GM23338 (cell line): ENCODE measurements around the gene TBX6.

ENCODE experiments used
- CREB1 ChIP-seq: fragments of 250-450 bp; sonication (Bioruptor Pico); IDR thresholded peaks from 2 replicates; pipeline ENCODE4 v1.5.0; 2020; ENCODE audit warnings: low read depth, mild to moderate bottlenecking, moderate library complexity
- EZH2 ChIP-seq: fragments of 200-600 bp; sonication (generic); IDR thresholded peaks from one replicate; pipeline ENCODE4 v1.8.0; 2017; ENCODE audit warnings: antibody characterized with exemption, mild to moderate bottlenecking, low read depth; ENCODE audit not compliant: unreplicated experiment
- JUNB ChIP-seq: IDR thresholded peaks from one replicate; pipeline ENCODE4 v1.6.1; 2016; ENCODE audit warnings: antibody characterized with exemption; ENCODE audit not compliant: unreplicated experiment
- POLR2AphosphoS5 ChIP-seq: IDR thresholded peaks from 2 replicates; pipeline ENCODE4 v1.6.1; 2016; ENCODE audit warnings: antibody characterized with exemption, low read depth
- TF ChIP-seq, protein P1 (sequence below): IDR thresholded peaks from one replicate; pipeline ENCODE4 v1.6.1; 2018; ENCODE audit warnings: antibody characterized with exemption; ENCODE audit not compliant: unreplicated experiment
- TF ChIP-seq, protein P2 (sequence below), 2 experiments: fragments of 200-600 bp in 1 of 2; sonication (generic) in 1 of 2; conservative IDR thresholded peaks; 2 replicates each; pipeline versions ENCODE4 v1.5.1 to v1.6.1; 2016 to 2017; ENCODE audit warnings: antibody characterized with exemption in 2 of 2, low read depth in 2 of 2, mild to moderate bottlenecking in 2 of 2, moderate library complexity in 1 of 2

DNA sequence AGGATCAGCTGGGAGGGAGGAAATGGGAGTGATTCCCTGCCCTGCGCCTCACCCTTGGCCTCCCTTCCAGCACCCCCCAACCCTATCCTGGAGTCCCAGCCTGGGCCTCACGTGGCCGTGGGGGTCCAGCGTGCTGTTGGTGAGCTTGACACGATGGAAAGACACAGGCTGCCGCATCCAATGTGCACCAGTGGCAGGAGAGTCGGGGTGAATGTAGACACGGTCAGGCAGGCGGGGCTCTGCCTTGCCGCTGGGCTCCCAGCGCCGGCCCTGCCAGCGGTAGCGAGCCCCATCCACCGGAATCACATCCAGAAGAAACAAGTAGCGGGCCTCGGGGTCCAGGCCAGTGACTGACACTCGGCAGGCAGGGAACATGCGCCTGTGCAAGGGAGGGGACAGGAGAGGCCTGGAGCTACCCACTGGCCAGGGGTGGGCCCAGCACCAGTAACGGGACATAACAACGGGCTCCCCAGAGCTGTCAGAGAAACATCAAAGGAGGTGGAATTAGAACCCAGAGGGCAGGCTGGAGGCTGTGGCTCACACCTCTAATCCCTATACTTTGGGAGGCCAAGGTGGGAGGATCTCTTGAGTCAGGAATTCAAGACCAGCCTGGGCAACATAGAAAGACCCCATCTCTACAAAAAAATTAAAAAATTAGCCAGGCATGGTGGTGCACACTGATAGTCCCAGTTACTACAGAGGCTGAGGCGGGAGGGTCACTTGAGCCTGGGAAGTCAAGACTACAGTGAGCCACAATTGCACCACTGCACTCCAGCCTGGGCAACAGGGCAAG is 2.7 kb downstream of the TBX6 start:
- TF ChIP-seq JUNB, result no peak
- TF ChIP-seq CREB1 (CRISPR knock-in tag), result no peak
- TF ChIP-seq POLR2AphosphoS5, result no peak
- TF ChIP-seq, protein P1, sequence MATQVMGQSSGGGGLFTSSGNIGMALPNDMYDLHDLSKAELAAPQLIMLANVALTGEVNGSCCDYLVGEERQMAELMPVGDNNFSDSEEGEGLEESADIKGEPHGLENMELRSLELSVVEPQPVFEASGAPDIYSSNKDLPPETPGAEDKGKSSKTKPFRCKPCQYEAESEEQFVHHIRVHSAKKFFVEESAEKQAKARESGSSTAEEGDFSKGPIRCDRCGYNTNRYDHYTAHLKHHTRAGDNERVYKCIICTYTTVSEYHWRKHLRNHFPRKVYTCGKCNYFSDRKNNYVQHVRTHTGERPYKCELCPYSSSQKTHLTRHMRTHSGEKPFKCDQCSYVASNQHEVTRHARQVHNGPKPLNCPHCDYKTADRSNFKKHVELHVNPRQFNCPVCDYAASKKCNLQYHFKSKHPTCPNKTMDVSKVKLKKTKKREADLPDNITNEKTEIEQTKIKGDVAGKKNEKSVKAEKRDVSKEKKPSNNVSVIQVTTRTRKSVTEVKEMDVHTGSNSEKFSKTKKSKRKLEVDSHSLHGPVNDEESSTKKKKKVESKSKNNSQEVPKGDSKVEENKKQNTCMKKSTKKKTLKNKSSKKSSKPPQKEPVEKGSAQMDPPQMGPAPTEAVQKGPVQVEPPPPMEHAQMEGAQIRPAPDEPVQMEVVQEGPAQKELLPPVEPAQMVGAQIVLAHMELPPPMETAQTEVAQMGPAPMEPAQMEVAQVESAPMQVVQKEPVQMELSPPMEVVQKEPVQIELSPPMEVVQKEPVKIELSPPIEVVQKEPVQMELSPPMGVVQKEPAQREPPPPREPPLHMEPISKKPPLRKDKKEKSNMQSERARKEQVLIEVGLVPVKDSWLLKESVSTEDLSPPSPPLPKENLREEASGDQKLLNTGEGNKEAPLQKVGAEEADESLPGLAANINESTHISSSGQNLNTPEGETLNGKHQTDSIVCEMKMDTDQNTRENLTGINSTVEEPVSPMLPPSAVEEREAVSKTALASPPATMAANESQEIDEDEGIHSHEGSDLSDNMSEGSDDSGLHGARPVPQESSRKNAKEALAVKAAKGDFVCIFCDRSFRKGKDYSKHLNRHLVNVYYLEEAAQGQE, result no peak
- TF ChIP-seq EZH2, result no peak
- TF ChIP-seq, protein P2, sequence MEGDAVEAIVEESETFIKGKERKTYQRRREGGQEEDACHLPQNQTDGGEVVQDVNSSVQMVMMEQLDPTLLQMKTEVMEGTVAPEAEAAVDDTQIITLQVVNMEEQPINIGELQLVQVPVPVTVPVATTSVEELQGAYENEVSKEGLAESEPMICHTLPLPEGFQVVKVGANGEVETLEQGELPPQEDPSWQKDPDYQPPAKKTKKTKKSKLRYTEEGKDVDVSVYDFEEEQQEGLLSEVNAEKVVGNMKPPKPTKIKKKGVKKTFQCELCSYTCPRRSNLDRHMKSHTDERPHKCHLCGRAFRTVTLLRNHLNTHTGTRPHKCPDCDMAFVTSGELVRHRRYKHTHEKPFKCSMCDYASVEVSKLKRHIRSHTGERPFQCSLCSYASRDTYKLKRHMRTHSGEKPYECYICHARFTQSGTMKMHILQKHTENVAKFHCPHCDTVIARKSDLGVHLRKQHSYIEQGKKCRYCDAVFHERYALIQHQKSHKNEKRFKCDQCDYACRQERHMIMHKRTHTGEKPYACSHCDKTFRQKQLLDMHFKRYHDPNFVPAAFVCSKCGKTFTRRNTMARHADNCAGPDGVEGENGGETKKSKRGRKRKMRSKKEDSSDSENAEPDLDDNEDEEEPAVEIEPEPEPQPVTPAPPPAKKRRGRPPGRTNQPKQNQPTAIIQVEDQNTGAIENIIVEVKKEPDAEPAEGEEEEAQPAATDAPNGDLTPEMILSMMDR (conservative IDR thresholded peaks at IDR 0.05; ENCODE audit: low read depth in 2 of 2), result no peak
